Small intestine (tissue), 7 donors: ENCODE results near the gene ARHGAP15. TPM values are rescaled to one million over a fixed set of nuclear protein-coding genes. Genes with fewer than 3 reads are reported as not detected.

Experiments
- DNase-seq, 2 donors: peaks; one replicate each; pipeline versions ENCODE4 v3.0.0 to v3.0.0-alpha.2; 2013
- FAIRE-seq: peaks from 2 replicates; lab custom pipeline; 2012; peaks lifted over from hg19 to GRCh38; lab: Jason Lieb, UNC
- H3K27ac ChIP-seq, 3 donors: one replicate each; pipeline ENCODE4 v1.5.1; 2013; ENCODE audit warnings: low read length in 2 of 3, mild to moderate bottlenecking in 2 of 3, control low read depth in 1 of 3, inconsistent platforms in 1 of 3, low read depth in 1 of 3, moderate library complexity in 1 of 3
- H3K27me3 ChIP-seq, 3 donors: one replicate each; pipeline ENCODE4 v1.6.1; 2013; ENCODE audit warnings: low read length in 3 of 3, inconsistent platforms in 1 of 3; ENCODE audit not compliant: control insufficient read depth in 3 of 3, insufficient read depth in 3 of 3
- H3K36me3 ChIP-seq, 3 donors: one replicate each; pipeline ENCODE4 v1.6.1; 2013; ENCODE audit warnings: low read length in 3 of 3, inconsistent platforms in 1 of 3, low read depth in 1 of 3, mild to moderate bottlenecking in 1 of 3, moderate library complexity in 1 of 3; ENCODE audit not compliant: control insufficient read depth in 3 of 3, insufficient read depth in 2 of 3
- H3K4me1 ChIP-seq, 3 donors: one replicate each; pipeline ENCODE4 v1.6.1; 2013; ENCODE audit warnings: low read length in 2 of 3, inconsistent platforms in 1 of 3, low read depth in 1 of 3, mild to moderate bottlenecking in 1 of 3, moderate library complexity in 1 of 3; ENCODE audit not compliant: control insufficient read depth in 3 of 3, insufficient read depth in 2 of 3
- H3K4me3 ChIP-seq, 3 donors: one replicate each; pipeline ENCODE4 v1.5.1; 2013; ENCODE audit warnings: low read length in 3 of 3, control low read depth in 1 of 3, inconsistent platforms in 1 of 3, low read depth in 1 of 3, mild to moderate bottlenecking in 1 of 3, moderate library complexity in 1 of 3
- H3K9me3 ChIP-seq, 2 donors: one replicate each; pipeline ENCODE4 v1.6.1; 2013; ENCODE audit warnings: low read depth in 1 of 2, low read length in 1 of 2; ENCODE audit not compliant: control insufficient read depth in 2 of 2, insufficient read depth in 1 of 2
- WGBS, 3 donors: extraction: QIAGEN DNeasy Blood & Tissue Kit; methylation state at CpG; one replicate each; pipeline ENCODE4 v1.1.7; 2013; 5-methylcytosine and 5-hydroxymethylcytosine counted together
- polyA plus RNA-seq, 4 donors: library from polyadenylated mRNA; stranded (reverse) in 3 of 4; unstranded in 1 of 4; fragments of 200-250 nt in 3 of 4; fragments of 120-200 nt in 1 of 4; gene quantifications; one replicate each; pipeline versions ENCODE4 v1.2.1 to v1.2.3, GENCODE V29; 2013
- donor health status: healthy with polysubstance abuse.
- donor health status: control.
- donor health status: control.
- donor health status: Bipolar disorder and iron deficiency.
- donor health status: healthy.

The ARHGAP15 gene
- polyA plus RNA-seq, 4 donors, result 0.67 to 18.2 (median 10.1) TPM

DNA sequence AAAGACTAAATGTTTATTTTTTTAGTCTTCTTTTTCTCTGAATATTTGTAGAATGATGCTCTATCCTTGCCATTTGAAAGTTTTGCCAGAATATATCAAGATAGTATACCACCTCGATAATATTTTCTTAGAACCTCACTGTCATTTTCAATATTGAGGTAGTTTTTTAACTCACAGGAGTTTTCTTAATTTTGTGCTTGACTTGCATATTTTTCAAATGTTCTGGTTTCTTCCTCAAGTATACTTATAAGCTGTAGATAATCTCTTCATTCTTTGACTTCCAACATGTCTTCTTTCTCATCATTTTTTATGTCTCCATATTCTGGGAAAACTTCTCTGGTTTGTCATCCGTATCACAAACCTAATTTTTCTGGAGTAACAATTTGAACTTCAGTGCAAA is 559.6 kb downstream of the ARHGAP15 start:
- no peaks in the 10 kb centered on the region for H3K36me3 ChIP-seq
- WGBS, 3 donors, result 87 to 91% (median 87%) methylated on average over 2 of the region's 2 CpGs
- H3K4me1 ChIP-seq, result peaks cover 0 to 4% (median 0%) of the 10 kb centered on the region in 3 donors
- FAIRE-seq (no peak), DNase-seq (no peak)
- no peak overlapping the region for H3K27ac ChIP-seq
- no peaks in the 10 kb centered on the region for H3K9me3 ChIP-seq
- no peaks in the 10 kb centered on the region for H3K27me3 ChIP-seq
- H3K4me3 ChIP-seq, result no peak overlapping the region

DNA sequence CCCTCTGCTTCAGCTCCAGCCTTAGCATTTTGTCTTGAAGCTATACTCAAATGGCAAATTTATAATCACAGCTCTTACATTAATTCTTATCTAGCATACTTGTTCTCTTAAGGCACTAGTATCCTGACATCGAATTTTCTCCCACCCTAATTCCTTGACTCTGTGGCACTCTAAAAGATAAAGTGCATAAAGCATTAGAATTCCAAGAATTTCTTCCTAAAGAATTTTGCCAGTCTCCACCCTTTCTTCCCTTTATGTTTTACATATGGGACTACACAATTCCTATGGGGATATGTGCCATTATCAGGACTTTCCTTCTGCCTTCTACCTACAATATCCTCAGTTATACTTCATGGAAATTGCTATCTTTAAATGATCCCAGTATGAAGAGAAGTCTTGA is 560.3 kb downstream of the ARHGAP15 start:
- no peak for DNase-seq
- no peaks in the 10 kb centered on the region for H3K9me3 ChIP-seq
- no peak overlapping the region for H3K4me3 ChIP-seq
- no peaks in the 10 kb centered on the region for H3K27me3 ChIP-seq
- no peaks in the 10 kb centered on the region for H3K36me3 ChIP-seq
- FAIRE-seq, result no peak
- H3K27ac ChIP-seq, result no peak overlapping the region
- H3K4me1 ChIP-seq, result peaks cover 0 to 4% (median 0%) of the 10 kb centered on the region in 3 donors
- WGBS, 3 donors, result 68 to 83% (median 77%) methylated on average over 1 of the region's 1 CpG

DNA sequence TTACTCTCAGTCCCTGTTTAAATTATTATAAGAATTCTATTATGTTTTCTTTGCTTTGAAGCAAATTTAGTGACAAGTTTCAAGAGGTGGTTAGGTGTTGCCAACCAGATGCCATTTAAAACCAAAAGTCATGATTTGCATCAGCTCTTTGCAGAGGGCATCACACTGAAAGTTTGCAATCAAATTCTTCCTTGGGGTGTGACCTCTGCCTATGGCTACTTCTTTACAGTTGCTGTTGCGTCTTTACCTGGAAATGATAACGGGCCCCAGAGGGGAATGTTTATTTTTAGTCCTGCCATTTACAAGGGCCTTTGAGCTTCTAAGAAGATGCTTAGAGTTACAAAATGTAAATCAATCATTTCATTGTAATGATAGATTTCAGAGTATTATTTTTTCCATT is 561.0 kb downstream of the ARHGAP15 start:
- 74 to 81% (median 78%) methylated on average over 2 of the region's 2 CpGs for WGBS, 3 donors
- Histone ChIP-seq H3K36me3 (no peaks in the 10 kb centered on the region), H3K27ac (no peak overlapping the region), H3K4me3 (no peak overlapping the region), H3K27me3 (no peaks in the 10 kb centered on the region), H3K9me3 (no peaks in the 10 kb centered on the region), H3K4me1 (peaks cover 0 to 4% (median 0%) of the 10 kb centered on the region in 3 donors)
- no peak for FAIRE-seq
- DNase-seq, result no peak

DNA sequence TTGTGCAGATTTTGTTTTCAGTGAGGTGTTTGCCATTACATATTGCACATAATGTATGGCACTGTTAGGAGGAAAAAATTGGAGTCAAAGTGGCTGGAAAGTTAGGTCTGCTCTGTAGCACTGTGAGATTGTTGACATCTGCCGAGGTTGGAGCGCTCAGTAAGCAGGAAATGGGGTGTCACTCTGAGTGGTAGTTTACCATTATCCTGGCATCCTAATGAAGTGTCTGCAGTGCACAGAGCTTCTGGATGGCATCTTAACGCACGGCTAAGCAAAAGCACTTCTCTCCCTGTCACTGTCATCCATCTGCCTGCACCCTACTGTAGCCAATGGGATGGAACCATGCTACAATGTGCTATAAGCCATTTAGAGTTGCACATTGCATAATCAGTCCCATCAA is 561.9 kb downstream of the ARHGAP15 start:
- H3K27ac ChIP-seq, result no peak overlapping the region
- H3K9me3 ChIP-seq, result no peaks in the 10 kb centered on the region
- FAIRE-seq, result no peak
- no peaks in the 10 kb centered on the region for H3K4me1 ChIP-seq
- no peak overlapping the region for H3K4me3 ChIP-seq
- H3K27me3 ChIP-seq, result no peaks in the 10 kb centered on the region
- 92 to 96% (median 94%) methylated on average over 4 of the region's 4 CpGs for WGBS, 3 donors
- no peaks in the 10 kb centered on the region for H3K36me3 ChIP-seq
- no peak for DNase-seq

DNA sequence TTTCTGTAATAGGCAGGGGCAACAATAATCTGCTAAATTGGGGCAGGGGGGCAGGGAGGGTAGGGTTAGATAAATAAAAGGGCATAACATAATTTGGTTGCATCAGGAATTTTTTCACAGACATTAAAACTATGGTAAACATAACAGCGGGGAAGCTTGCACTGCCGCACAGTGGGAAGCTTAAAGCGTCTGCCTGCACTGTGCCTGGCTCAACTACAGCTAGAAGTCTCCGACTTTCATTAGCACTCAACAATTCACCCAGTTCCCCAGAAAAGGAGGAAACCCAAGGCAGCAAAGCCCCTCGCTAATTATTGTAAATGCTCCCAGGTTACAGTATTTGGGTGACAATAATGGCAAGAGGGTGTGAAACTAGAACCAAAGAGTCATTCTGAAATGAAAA is 562.9 kb downstream of the ARHGAP15 start:
- DNase-seq (no peak), FAIRE-seq (no peak)
- no peak overlapping the region for H3K27ac ChIP-seq
- no peaks in the 10 kb centered on the region for H3K36me3 ChIP-seq
- H3K27me3 ChIP-seq, result no peaks in the 10 kb centered on the region
- no peaks in the 10 kb centered on the region for H3K9me3 ChIP-seq
- H3K4me1 ChIP-seq, result no peaks in the 10 kb centered on the region
- WGBS, 3 donors, result 85 to 91% (median 91%) methylated on average over 5 of the region's 5 CpGs
- H3K4me3 ChIP-seq, result no peak overlapping the region

DNA sequence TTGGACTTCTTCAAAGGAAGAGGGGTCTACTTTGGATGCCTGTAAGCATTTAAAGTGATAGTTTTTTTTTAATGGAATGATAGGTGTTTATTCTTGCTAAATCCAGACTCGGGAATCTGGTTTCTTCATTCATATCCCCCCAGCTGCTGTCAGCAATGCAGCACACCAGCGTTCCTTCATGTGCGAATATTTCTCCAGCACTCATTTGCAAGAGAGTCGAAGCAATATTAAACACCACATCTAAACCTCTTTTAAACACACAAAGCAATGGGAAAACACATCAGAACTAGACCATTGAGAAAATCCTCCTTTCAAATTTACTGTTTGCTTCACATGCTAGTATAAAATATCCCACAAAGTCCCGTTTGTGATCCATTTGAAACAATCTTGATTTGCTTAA is 563.7 kb downstream of the ARHGAP15 start:
- DNase-seq (no peak), FAIRE-seq (no peak)
- Histone ChIP-seq H3K9me3 (no peaks in the 10 kb centered on the region), H3K4me3 (no peak overlapping the region), H3K36me3 (no peaks in the 10 kb centered on the region), H3K27me3 (no peaks in the 10 kb centered on the region), H3K4me1 (no peaks in the 10 kb centered on the region), H3K27ac (no peak overlapping the region)
- WGBS, 3 donors, result 67 to 82% (median 79%) methylated on average over 5 of the region's 5 CpGs

DNA sequence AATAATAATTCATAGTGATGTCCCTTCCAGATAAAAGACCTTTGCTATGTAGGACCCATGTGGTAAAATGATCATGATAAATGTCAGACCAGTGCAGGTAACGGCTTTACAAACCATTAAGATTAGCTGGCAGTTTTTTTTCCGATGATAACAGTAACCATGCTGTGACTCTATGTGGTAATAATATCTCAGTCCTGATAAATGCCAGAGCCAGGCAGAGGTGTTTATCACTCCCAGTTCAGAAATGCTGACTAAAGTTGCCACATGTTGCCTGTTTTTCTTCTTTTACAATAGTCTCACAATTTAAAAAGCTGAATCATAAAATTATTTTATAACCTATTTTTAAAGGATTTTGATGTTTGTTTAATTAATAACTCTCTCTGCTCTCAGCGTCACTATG is 565.1 kb downstream of the ARHGAP15 start:
- WGBS, 3 donors, result 14 to 60% (median 42%) methylated on average over 3 of the region's 3 CpGs
- DNase-seq (peak in 1 of 2 donors; percentile 16), FAIRE-seq (no peak)
- Histone ChIP-seq H3K9me3 (no peaks in the 10 kb centered on the region), H3K4me3 (no peak overlapping the region), H3K4me1 (no peaks in the 10 kb centered on the region), H3K36me3 (no peaks in the 10 kb centered on the region), H3K27ac (no peak overlapping the region), H3K27me3 (no peaks in the 10 kb centered on the region)

DNA sequence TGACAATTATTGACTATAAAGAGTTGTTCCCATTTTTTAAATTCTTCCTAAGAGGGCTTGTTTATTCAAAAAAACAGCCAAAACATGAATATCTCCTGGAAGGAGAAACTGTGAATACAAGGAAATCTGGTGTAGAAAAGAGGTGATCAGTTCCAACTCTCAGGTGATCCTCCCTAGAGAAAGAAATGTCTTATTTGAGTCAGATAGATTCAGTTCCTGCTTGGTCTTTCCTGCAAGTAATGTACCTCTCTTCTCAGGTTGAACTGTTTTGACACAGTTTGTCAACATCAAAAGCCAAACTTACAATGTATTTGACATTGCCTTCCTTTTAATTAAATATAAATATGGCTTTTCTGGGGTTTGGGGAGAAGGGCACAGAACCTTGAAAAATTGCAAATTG is 567.4 kb downstream of the ARHGAP15 start:
- no peaks in the 10 kb centered on the region for H3K9me3 ChIP-seq
- no peak overlapping the region for H3K4me3 ChIP-seq
- peaks cover 0 to under 1% (median 0%) of the 10 kb centered on the region in 3 donors for H3K4me1 ChIP-seq
- no peaks in the 10 kb centered on the region for H3K27me3 ChIP-seq
- no peak for DNase-seq
- no peak for FAIRE-seq
- no peaks in the 10 kb centered on the region for H3K36me3 ChIP-seq
- no peak overlapping the region for H3K27ac ChIP-seq

DNA sequence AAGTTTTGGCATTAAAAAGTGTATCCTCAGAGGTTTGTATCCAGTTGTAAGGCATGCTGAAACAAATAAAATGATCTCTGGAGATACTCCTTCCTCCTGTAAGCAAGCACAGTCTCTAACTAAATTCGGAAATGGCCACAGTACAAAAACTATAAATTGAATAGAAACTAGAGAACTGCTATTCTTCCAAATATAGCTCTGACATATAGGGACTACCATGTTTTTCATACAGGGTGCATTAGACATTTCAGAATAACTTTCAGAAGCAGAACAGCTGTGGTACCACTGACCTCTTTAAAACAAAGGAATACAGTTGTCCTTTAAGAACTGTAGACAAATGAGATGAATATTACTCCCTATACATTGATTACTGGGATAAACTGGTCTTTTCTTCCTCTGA is 568.5 kb downstream of the ARHGAP15 start:
- WGBS, 3 donors, result 62 to 86% (median 78%) methylated on average over 1 of the region's 1 CpG

More for the DNA sequence above, 568.5 kb downstream of the ARHGAP15 start:
- no peaks in the 10 kb centered on the region for H3K36me3 ChIP-seq
- no peak overlapping the region for H3K27ac ChIP-seq
- FAIRE-seq (no peak), DNase-seq (no peak)
- no peak overlapping the region for H3K4me3 ChIP-seq
- H3K9me3 ChIP-seq, result no peaks in the 10 kb centered on the region
- H3K27me3 ChIP-seq, result no peaks in the 10 kb centered on the region
- H3K4me1 ChIP-seq, result peaks cover 0 to 8% (median 0%) of the 10 kb centered on the region in 3 donors
